MM.1S (cell line): ENCODE measurements around the gene IFT22.

Experiments
- CTCF ChIP-seq: fragments of 300-600 bp; sonication (generic); IDR thresholded peaks from 2 replicates; pipeline ENCODE4 v1.5.1; 2016; ENCODE audit warnings: antibody characterized with exemption, low read length, mixed read lengths
- EZH2 ChIP-seq: fragments of 300-600 bp; sonication (generic); optimal IDR thresholded peaks from 2 replicates; pipeline ENCODE3; 2017; ENCODE audit warnings: low read depth, mild to moderate bottlenecking, antibody characterized with exemption, low read length, mixed read lengths
- EZH2phosphoT487 ChIP-seq: fragments of 300-600 bp; sonication (generic); IDR thresholded peaks from 2 replicates; pipeline ENCODE4 v1.6.1; 2018; ENCODE audit warnings: antibody characterized with exemption, low read length

- TF ChIP-seq CTCF (no peak), EZH2 (no peak), EZH2phosphoT487 (no peak)
Measured at GRCh38 chr7:101319401-101319800, 2.2 kb downstream of the IFT22 start.
